Activated T-helper 1 cell treated with anti-CD3 and anti-CD28 coated beads, Interleukin-12 subunit alpha, Interleukin-12 subunit beta, Interleukin-2, Interleukin-4 antibody, amounts not matched to agents 30 ng/mL and 10 ng/mL and 1 ng/mL, durations not matched to agents 14 hours and 24 hours and 36 hours (primary cell): Measurements from ENCODE around the gene KIAA0586. TPM values are rescaled to one million over a fixed set of nuclear protein-coding genes. Genes with fewer than 3 reads are reported as not detected.
"Not testable (repeated sequence)": the region's sequence is repeated elsewhere in the genome, so short reads cannot be mapped to it uniquely, and the experiment has no call there.

Source experiments
- DNase-seq: peaks from one replicate; pipeline ENCODE4 v3.0.0; 2021; ENCODE audit warnings: low spot score
- H3K27ac Mint-ChIP-seq: one replicate; pipeline ENCODE4 v1.8.0; 2021; ENCODE audit warnings: mild to moderate bottlenecking, mixed read lengths
- H3K27me3 Mint-ChIP-seq: one replicate; pipeline ENCODE4 v1.8.0; 2022; ENCODE audit warnings: mild to moderate bottlenecking, moderate library complexity, mixed read lengths; ENCODE audit not compliant: insufficient read depth
- H3K36me3 Mint-ChIP-seq: one replicate; pipeline ENCODE4 v1.8.0; 2021; ENCODE audit warnings: low read depth, mixed read lengths
- H3K4me1 Mint-ChIP-seq: one replicate; pipeline ENCODE4 v1.8.0; 2021; ENCODE audit warnings: low read depth, mixed read lengths
- H3K4me3 Mint-ChIP-seq: one replicate; pipeline ENCODE4 v1.8.0; 2021; ENCODE audit warnings: mild to moderate bottlenecking, moderate library complexity, mixed read lengths
- H3K9me3 Mint-ChIP-seq: one replicate; pipeline ENCODE4 v1.8.0; 2021; ENCODE audit warnings: mixed read lengths
- intact Hi-C: fragments of 100-400 bp; cut with micrococcal nuclease; formaldehyde crosslinking; loops from one replicate; pipeline ENCODE4 v1.15.1; 2024
- total RNA-seq: library from RNA; stranded (reverse); gene quantifications from 2 replicates; pipeline ENCODE4 v1.2.3, GENCODE V29; 2022

KIAA0586 gene
- total RNA-seq, 1 donor from 2014 or later, result 19.7 TPM

DNA sequence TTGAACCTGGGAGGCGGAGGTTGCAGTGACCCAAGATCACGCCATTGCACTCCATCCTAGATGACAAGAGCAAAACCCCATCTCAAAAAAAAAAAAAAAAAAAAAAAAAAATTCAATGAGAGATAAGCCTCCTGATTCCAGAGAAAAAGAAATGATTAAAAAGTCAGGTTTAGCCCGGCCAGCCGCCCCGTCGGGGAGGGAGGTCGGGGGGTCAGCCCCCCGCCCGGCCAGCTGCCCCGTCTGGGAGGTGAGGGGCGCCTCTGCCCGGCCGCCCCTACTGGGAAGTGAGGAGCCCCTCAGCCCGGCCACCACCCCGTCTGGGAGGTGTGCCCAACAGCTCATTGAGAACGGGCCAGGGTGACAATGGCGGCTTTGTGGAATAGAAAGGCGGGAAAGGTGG is 160.8 kb downstream of the KIAA0586 start:
- H3K4me1 Mint-ChIP-seq, H3K27me3 Mint-ChIP-seq, H3K4me3 Mint-ChIP-seq, DNase-seq, H3K27ac Mint-ChIP-seq, H3K36me3 Mint-ChIP-seq, H3K9me3 Mint-ChIP-seq, intact Hi-C loops: not testable (repeated sequence)

- no peaks in the 10 kb centered on the region for H3K9me3 Mint-ChIP-seq
- H3K4me1 Mint-ChIP-seq, result peaks cover 30% of the 10 kb centered on the region
- intact Hi-C loops, result no loop called here
- no peaks in the 10 kb centered on the region for H3K36me3 Mint-ChIP-seq
- H3K27me3 Mint-ChIP-seq, result no peaks in the 10 kb centered on the region
- no peak for DNase-seq
- H3K27ac Mint-ChIP-seq, result no peak overlapping the region
- no peak overlapping the region for H3K4me3 Mint-ChIP-seq
Observed at GRCh38 chr14:58593977-58594376, 166.5 kb downstream of the KIAA0586 start.

GRCh38 chr14:58597041-58597440 is 169.5 kb downstream of the KIAA0586 start:
- Mint-ChIP-seq H3K9me3 (no peaks in the 10 kb centered on the region), H3K36me3 (no peaks in the 10 kb centered on the region), H3K4me1 (peaks cover 36% of the 10 kb centered on the region), H3K4me3 (no peak overlapping the region), H3K27ac (no peak overlapping the region), H3K27me3 (peaks cover 3% of the 10 kb centered on the region)
- intact Hi-C loops, result no loop called here
- no peak for DNase-seq

DNA sequence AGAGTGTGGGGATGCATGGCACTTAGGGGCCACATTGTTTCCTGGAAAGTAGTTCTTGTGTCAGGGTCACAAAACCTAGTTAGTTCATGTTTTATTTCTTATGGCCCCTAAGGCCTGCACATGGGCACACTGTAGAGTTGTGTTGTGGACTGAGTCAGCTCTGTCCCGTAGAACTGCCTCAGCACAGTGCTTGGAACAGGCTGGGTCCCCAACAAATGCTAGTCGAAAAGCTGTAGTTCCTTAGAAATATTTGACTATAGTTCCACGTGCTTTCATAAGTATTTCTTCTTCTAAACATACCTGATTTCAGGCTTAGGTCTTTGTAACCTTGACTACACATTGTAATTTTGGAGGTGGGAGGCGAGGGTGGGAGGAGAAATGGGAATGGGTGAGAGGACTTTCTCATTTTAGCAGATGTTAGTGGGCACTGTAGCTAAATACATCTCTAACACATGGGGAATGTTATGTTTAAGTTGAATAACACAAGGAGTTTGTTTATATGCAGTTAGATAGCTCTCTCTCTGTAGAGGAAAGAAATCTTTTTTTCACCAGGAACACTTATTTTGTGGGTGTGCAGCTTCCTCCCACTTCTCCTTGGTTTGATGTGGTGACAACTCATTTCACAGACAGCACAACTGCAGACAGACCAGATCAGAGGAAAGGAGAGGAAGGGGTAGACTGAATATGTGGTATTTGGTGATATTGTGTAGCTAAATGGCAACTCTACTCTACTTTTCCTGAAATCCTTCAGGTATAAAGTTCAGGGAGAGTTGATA is 170.7 kb downstream of the KIAA0586 start:
- Mint-ChIP-seq H3K27me3 (peaks cover 3% of the 10 kb centered on the region), H3K27ac (no peak overlapping the region), H3K9me3 (no peaks in the 10 kb centered on the region), H3K4me3 (no peak overlapping the region), H3K36me3 (no peaks in the 10 kb centered on the region), H3K4me1 (peaks cover 36% of the 10 kb centered on the region)
- intact Hi-C loops, result loop anchor here (1.0 to 2.0 kb wide), 2 partner anchors 26 to 39 kb away; partner anchors contain the start of gene DACT1
- peak; percentile 8 for DNase-seq

DNA sequence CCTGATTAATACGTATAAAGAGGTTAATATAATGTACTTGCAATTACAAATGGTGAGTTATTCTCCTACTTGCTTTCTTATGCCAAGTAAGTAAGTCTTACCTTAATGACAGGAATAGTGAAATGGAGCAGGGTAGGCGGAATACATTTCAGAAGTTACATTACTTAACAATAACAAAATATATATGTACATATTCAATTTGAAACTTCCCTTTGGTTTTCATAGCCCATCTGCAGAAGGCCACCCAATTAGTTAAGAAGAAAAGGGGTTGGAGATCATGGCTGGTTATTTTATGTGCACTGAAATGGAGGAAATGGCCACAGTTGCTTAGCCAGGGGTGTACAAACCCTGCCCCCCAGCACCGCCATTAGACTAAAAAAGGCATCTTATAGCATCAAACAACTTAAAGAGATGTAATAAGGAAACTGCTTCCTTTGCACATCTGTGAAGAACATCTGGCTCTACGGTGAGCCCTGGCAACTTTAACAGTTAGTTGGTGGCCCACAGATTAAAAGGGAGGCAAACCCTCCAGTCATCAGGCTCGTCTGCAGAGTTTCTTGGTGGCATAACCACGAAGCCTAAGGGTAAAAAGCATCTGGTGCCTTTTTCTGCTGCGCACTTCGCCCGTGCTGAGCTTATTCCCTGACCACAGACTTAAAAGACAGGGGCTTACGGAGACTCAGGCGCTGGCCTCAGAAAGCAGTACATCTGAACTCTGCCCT is 171.4 kb downstream of the KIAA0586 start:
- H3K27ac Mint-ChIP-seq, result no peak overlapping the region
- H3K9me3 Mint-ChIP-seq, result no peaks in the 10 kb centered on the region
- intact Hi-C loops, result loop anchor here (1.0 to 2.0 kb wide), 2 partner anchors 27 to 38 kb away; partner anchors contain the start of gene DACT1
- H3K27me3 Mint-ChIP-seq, result peaks cover 3% of the 10 kb centered on the region
- H3K4me3 Mint-ChIP-seq, result no peak overlapping the region
- no peak for DNase-seq
- no peaks in the 10 kb centered on the region for H3K36me3 Mint-ChIP-seq
- H3K4me1 Mint-ChIP-seq, result peaks cover 36% of the 10 kb centered on the region

DNA sequence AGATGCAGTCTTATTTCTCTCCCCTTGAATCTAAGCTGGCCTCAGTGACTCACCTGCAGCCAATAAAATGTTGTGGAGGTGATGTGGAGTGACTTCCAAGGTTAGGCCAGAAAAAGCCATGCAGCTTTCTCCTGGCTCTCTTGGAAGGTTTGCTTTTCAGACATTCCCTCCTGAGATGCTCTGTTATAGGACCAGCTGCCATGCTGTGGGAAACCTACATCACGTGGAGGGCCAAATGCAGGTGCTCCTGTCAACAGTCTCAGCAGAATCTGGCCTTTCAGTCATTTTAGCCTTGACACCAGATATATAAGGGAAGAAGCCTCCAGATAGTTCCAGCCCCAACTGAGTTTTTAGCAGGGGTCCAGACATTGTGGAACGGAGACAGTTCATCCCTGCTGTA is 172.2 kb downstream of the KIAA0586 start:
- Mint-ChIP-seq H3K9me3 (no peaks in the 10 kb centered on the region), H3K36me3 (no peaks in the 10 kb centered on the region), H3K27me3 (peaks cover 7% of the 10 kb centered on the region), H3K4me3 (no peak overlapping the region), H3K4me1 (peaks cover 36% of the 10 kb centered on the region), H3K27ac (no peak overlapping the region)
- intact Hi-C loops, result loop anchor here (2.0 kb wide), 1 partner anchor 37 kb away; the partner anchor contains the start of gene DACT1
- DNase-seq, result no peak

Other genes with a start within 250 kb of the KIAA0586 start
- 38.3 and 40.3 TPM in 2 replicates for gene ACTR10, start 227.6 kb upstream of the KIAA0586 start, total RNA-seq
- 453 and 500 TPM in 2 replicates for gene PSMA3, start 182.9 kb upstream of the KIAA0586 start, total RNA-seq
- gene ARID4A, start 129.2 kb upstream of the KIAA0586 start, total RNA-seq, result 21.4 and 26.3 TPM in 2 replicates
- gene TOMM20L, start 31.8 kb upstream of the KIAA0586 start, total RNA-seq, result not detected in 2 replicates
- gene TIMM9, start 188 bp upstream of the KIAA0586 start, total RNA-seq, result 66.5 and 67.4 TPM in 2 replicates
- 1.6 and 2.3 TPM in 2 replicates for gene DACT1, start 210.2 kb downstream of the KIAA0586 start, total RNA-seq